HL-60/S4 (cell line): ENCODE measurements around the gene RGS19.

Experiments used
- in situ Hi-C: fragments of 300-500 bp; cut with MboI; formaldehyde crosslinking; loops from 2 replicates; pipeline ENCODE4 v1.14.3; 2022; ENCODE audit warnings: low sequenced_read_pairs

Gene RGS19

DNA sequence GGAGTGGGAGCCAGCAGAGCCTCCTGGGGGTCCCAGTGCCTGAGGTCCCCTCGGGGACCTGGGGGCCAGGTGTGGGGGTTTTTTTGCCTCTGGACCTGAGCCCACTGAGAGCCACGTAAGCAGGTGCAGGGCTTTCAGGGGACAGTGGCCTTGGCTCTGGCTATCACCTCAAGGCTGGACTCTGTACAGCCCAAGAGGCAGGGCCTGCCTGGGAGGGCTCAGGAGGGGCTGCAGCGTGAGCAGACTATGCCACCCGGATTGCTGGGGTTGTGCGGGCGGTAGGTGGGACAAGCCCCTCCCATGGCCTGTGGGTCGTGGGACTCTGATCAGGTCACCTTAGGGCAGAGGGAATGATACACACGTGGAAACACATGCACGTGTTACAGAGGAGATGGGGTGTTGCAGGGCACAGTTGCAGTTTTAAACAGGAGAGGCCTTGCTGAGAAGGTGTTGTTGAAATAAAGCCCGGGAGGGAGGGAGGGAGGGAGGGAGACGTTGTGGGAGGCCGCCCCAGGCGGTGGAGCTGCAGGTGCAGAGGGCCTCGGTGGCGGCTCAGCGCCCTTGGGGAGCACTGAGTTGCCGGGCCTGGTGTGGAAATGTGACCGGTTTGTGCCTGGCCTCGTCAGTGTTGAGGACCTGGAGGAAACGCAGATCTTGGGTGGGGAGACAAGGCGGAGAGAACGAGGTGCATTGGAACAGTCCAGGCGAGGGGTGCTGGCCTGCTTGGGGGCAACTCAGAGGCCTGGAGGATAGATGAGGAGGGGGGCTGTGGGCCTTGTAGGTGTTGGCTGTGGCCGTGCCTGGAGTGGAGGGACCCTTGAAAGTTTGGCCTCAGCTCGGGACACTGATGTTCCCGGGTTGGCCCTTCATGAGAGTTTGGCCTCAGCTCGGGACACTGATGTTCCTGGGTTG, 14.0 kb downstream of the RGS19 start:
- in situ Hi-C loops, result no loop called here

DNA sequence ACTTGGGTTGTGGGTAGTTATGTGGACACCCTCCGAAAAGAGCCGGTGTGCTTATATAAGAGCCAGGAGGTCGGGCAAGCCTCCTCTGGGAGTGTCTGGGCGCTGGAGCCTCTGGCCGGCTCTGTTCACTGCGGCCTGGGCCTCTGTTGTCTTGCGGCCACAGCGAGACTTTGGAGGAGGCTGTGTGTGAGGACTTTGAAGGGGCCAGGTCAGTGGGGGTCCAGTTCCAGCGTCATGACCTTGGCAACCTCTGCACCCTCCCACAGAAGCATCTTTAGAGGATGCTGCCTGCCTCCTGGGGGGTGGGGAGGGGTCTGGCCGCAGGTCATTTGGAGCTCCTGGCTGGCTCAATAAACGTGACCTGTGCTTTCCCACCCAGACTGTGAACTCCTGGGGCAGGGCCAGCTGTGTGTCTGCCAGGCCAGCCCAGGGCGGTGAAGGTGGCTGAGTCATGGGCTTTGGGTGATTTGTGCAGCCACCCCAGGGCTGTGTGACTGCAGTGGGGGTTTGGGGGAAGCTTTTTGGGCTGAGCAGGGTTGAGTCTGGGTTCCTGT, 15.1 kb downstream of the RGS19 start:
- in situ Hi-C loops, result no loop called here

DNA sequence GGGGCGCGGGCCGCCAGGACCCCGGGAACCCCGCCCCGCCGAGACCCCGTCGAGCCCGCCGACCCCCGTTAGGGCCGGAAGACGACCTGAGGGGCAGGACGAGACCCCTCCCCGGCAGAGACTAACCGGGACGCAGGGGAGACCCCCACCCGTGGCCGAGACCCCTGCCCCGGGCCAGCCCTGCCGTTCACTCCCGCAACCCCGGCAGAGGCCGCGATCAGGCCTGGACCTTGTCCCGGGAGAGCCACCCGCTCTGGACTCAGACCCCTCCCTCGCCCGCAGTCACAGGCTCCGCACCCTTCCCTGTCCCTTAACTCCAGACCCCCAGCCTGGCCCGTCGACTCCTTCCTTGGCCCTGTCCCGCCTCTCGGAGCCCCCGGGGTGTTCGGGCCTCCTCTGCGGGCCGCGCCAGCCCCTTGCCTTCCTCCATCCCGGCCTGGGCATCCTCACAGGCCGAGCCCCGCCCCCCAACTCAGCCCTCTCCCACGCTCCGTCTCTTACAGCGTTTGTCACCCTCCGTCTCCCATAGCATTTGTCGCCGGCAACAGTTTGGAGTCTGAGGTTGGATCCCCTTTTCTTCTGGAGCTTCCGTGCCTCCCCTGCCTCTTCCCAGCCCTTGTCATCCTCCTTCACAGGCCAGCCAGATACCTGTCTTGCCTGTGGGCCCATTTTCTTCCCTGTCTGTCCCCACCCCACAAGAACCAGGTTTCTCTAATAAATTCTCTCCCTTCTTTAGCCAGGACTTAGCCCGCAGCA, 15.8 kb downstream of the RGS19 start:
- in situ Hi-C loops, result no loop called here

GRCh38 chr20:64062596-64063388, 16.5 kb downstream of the RGS19 start, which contains the start of gene TCEA2:
Gene TCEA2, plus strand, starts transcription at chr20:64063198. Its CDS starts 115 bp downstream, at chr20:64063313.
- in situ Hi-C loops, result no loop called here

DNA sequence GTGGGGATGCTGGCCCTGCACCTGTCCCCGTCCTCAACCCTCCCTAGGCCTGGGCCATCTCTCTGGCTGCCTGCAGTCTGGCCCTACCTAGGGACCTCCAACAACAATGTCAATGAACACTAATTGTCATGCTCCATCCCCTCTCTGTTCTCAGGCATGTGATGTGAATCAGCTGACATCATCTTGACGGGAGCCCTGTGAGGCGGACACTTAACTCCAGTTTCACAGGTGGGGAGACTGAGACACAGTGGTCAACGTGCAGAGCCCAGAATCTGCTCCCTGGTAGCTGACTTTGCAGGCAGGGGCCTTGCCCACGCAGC, 17.1 kb downstream of the RGS19 start:
- in situ Hi-C loops, result no loop called here

GRCh38 chr20:64058536-64058935, 20.8 kb downstream of the RGS19 start:
- in situ Hi-C loops, result no loop called here

GRCh38 chr20:64057628-64058498, 21.5 kb downstream of the RGS19 start:
- in situ Hi-C loops, result no loop called here

GRCh38 chr20:64056889-64057627, 22.3 kb downstream of the RGS19 start:
- in situ Hi-C loops, result no loop called here

GRCh38 chr20:64056639-64056888, 22.8 kb downstream of the RGS19 start:
- in situ Hi-C loops, result no loop called here

DNA sequence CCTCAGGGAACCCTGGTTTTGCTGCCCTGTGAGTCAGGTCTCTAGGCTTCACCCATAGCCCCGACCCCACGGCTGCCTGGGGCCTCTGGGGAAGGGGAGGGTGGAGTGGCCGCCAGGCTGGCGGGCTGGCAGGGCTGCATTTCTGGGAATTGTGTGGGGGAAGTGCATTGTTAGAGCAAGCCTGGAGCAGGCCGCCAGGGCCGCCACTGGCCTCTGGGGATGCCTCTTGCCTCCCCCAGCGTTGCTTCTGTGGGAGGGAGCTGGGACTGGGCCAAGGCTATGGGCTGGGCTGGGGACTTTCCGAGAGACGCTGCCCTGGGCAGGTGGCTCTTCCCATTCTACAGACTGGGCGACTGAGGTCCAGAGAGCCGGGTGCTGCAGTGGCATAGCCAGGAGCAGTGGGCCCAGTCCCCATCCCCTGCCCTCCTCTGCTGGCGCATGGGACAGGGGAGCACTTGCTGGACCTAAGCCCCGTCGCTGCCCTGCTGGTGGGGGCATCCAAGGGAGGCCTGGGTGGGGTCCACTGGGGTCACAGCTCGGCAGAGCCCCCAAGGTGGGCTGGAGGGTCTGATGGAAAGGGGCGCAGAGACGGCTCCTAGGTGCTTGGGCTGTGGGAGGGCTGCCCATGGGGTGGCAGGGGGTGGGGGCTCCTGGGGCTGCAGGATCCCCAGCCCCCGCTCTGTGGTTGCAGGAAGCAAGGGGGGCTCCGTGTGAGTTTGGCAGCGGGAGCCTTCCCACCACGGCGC, 23.3 kb downstream of the RGS19 start:
- in situ Hi-C loops, result no loop called here

DNA sequence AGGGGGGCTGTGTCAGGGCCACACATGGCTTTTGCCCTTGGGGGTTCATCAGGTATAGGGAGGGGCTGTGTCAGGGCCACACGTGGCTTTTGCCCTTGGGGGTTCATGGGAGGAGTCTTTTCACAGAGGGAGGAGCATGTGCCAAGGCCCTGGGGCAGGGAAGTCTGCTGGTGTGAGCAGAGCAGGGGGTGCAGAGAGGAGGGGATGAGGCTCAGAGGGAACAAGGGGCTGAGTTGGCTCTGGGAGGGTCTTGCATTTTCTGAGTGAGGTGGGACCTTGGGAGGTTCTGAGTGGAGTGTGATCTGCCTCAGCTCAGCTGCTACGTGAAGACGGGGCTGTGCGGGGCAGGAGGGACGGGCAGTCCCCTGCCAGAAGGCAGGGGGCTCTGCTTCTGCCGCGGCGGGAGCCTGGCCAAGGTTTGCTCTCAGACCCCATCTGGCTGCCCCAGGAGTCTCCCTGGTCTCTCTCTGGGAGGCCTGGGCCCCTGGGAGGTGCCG, 23.9 kb downstream of the RGS19 start:
- in situ Hi-C loops, result no loop called here

DNA sequence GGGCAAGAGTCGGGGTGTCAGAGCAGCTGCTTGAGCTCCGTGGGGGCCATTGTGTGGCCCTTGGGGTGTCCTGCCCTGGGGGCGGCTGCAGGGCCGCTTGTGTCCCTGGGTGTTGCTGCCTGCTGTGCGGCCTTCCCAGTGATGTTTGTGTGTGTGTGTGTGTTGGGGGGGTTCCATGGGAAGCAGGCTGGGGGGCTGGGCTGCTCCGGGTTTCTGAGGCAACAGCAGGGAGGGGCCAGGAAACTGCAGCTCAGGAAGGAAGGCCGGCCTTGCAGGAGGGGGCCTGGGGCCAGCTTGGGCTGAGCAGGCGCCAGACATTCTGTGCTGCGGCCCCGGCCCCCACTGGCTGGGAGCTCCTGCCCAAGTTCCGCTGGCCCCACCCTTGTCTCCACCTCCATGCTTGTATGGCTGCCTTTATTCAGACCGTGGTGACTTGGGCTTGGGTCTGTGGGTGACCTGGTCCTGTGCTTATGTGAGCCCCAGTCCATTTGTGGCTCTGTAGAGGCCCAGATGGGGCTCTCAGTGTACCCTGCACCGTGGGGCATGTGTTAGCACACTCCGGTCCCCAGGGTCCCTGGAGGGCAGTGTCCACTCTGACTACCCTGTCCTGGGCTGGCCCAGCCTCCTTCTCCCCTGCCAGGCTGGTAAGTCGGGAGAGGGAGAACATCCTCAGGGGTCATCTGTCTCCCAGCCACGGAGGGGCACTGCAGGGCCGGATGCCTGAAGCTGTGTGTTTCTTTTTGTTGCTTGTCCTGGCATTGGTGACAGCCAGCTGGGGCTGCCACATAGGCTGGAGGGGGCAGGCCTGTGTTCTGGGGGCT, 25.3 kb downstream of the RGS19 start:
- in situ Hi-C loops, result no loop called here

GRCh38 chr20:64052987-64053840, 26.1 kb downstream of the RGS19 start:
- in situ Hi-C loops, result no loop called here

DNA sequence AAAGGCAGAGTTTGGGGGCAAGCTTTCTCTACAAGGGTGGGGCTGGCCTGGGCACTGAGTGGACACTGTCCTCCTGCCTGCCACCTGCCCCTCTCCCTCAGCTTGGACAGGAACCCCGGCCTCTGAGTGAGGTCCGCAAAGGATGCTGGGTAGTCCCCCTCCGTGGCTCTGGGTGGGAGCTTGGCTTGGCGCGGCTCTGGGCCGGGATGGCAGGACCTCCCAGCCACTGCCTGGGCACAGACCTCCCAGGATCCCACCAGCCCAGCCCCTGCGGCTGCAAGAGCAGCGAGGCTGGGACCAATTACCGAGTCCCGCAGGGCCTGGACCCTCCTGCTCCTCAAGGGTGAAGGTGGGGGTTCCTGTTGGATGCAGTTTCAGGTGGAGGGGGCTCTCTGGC, 27.0 kb downstream of the RGS19 start:
- in situ Hi-C loops, result no loop called here

GRCh38 chr20:64051561-64052325, 27.6 kb downstream of the RGS19 start:
- in situ Hi-C loops, result no loop called here

GRCh38 chr20:64051033-64051452, 28.3 kb downstream of the RGS19 start:
- in situ Hi-C loops, result no loop called here
